ENCODE data around the gene TIPARP. TPM values are rescaled to one million over a fixed set of nuclear protein-coding genes. Genes with fewer than 3 reads are reported as not detected.

The TIPARP gene
- total and polyA plus RNA-seq, 4 donors, result 4.4 to 13.6 (median 8.8) TPM

GRCh38 chr3:156718622-156719306 is 44.4 kb downstream of the TIPARP start:
- Histone ChIP-seq H3K4me3 (ENCODE audit: low read depth in 1 of 3, low read length in 3 of 3) (no peak overlapping the region), H3K9me3 (ENCODE audit: control insufficient read depth in 4 of 4, low read length in 3 of 4) (no peaks in the 10 kb centered on the region), H3K4me1 (ENCODE audit: control insufficient read depth in 4 of 4, insufficient read depth in 4 of 4, low read length in 3 of 4) (no peaks in the 10 kb centered on the region), H3K9ac (ENCODE audit: low read depth in 1 of 2, low read length in 2 of 2) (no peak overlapping the region), H3K27ac (ENCODE audit: low read depth in 1 of 2, low read length in 2 of 2) (no peak overlapping the region), H3K27me3 (ENCODE audit: control insufficient read depth in 4 of 4, insufficient read depth in 4 of 4, low read length in 3 of 4) (no peaks in the 10 kb centered on the region), H3K36me3 (ENCODE audit: control insufficient read depth in 4 of 4, insufficient read depth in 3 of 4, low read depth in 1 of 4, low read length in 3 of 4) (peaks cover 0 to 3% (median under 1%) of the 10 kb centered on the region in 4 donors)
- no peak for TF ChIP-seq RAD21 (IDR thresholded peaks at IDR 0.05)
- no peak for TF ChIP-seq TAF1 (conservative IDR thresholded peaks at IDR 0.05)
- no peak for TF ChIP-seq REST (IDR thresholded peaks at IDR 0.05)
- no peak for TF ChIP-seq JUND (IDR thresholded peaks at IDR 0.05)
- no peak for TF ChIP-seq SP1 (IDR thresholded peaks at IDR 0.05)
- TF ChIP-seq EGR1 (IDR thresholded peaks at IDR 0.05; ENCODE audit: low read depth in 2 of 2), result no peak
- no peak for TF ChIP-seq NR2F2 (IDR thresholded peaks at IDR 0.05)
- no peak for TF ChIP-seq HNF4G (IDR thresholded peaks at IDR 0.05)
- no peak for TF ChIP-seq ZBTB33 (IDR thresholded peaks at IDR 0.05)
- no peak for TF ChIP-seq MAX (IDR thresholded peaks at IDR 0.05)
- TF ChIP-seq YY1 (IDR thresholded peaks at IDR 0.05), result no peak
- TF ChIP-seq FOXA1 (IDR thresholded peaks at IDR 0.05), result no peak
- no peak for DNase-seq (ENCODE audit: low spot score)
- 88% methylated on average over 3 of the region's 3 CpGs for WGBS

GRCh38 chr3:156720826-156721225 is 46.4 kb downstream of the TIPARP start:
- Histone ChIP-seq H3K9me3 (ENCODE audit: control insufficient read depth in 4 of 4, low read length in 3 of 4) (no peaks in the 10 kb centered on the region), H3K4me1 (ENCODE audit: control insufficient read depth in 4 of 4, insufficient read depth in 4 of 4, low read length in 3 of 4) (no peaks in the 10 kb centered on the region), H3K27ac (ENCODE audit: low read depth in 1 of 2, low read length in 2 of 2) (no peak overlapping the region), H3K9ac (ENCODE audit: low read depth in 1 of 2, low read length in 2 of 2) (no peak overlapping the region), H3K27me3 (ENCODE audit: control insufficient read depth in 4 of 4, insufficient read depth in 4 of 4, low read length in 3 of 4) (no peaks in the 10 kb centered on the region), H3K36me3 (ENCODE audit: control insufficient read depth in 4 of 4, insufficient read depth in 3 of 4, low read depth in 1 of 4, low read length in 3 of 4) (no peaks in the 10 kb centered on the region), H3K4me3 (ENCODE audit: low read depth in 1 of 3, low read length in 3 of 3) (no peak overlapping the region)
- no peak for DNase-seq (ENCODE audit: low spot score)
- no peak for TF ChIP-seq REST (IDR thresholded peaks at IDR 0.05)
- TF ChIP-seq FOXA2 (IDR thresholded peaks at IDR 0.05), result no peak
- TF ChIP-seq GABPA (IDR thresholded peaks at IDR 0.05 in 1 of 2, conservative IDR thresholded peaks at IDR 0.05 in 1 of 2), result no peak
- TF ChIP-seq TAF1 (conservative IDR thresholded peaks at IDR 0.05), result no peak
- no peak for TF ChIP-seq JUND (IDR thresholded peaks at IDR 0.05)
- 75% methylated on average over 2 of the region's 2 CpGs for WGBS
